NCI-H1092 (cell line): ENCODE results near the gene HOXD3.

Source experiments
- DNase-seq: peaks from one replicate; lab custom pipeline; 2025; lab: John Stamatoyannopoulos, UW

The HOXD3 gene

DNA sequence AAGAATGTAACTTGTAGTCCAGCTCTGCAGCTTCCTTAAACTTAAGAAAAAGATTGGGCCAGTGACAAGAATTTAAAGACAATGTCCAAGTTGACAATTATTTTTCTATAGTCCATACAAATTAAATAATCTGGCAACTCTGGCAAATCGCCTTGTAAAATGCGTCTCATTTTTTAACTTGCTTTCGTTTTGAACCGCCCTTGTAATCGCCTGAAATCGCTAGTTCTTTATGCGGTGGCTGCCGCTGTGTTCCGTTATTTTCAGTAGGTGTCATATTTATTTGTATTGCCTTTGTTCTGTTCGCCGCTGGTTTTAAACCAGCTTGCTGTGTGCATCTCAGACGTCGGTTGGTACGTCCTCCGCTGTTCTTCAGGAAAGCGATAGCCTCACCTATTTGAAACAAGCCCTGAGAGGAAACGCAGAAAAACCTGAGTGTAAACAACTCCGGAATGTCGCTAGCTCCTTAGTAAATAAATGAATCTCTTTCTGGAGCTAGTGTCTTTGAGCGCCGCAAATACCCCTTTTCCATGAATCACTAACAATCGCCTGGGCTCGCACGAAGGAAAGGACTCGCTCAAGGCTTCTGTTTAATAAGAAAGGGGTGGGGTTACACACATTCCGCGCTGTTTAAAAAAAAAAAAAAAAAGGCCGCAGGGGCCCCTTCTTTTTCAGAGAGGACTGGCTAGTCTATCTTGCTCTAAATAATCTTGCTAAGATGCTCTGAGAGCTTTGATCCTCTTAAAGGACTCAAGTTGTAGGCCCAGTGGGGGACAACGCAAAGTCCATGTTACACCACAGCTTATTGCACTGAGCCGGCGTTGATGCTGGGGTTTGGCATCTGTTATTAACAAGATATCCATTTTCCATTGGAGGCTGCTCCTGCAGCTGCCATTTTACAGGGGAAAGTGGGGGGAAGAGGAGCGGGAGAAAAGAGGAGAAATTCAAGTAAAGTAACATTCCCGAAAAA lies 24.6 kb upstream of the HOXD3 start:
- no peak for DNase-seq

DNA sequence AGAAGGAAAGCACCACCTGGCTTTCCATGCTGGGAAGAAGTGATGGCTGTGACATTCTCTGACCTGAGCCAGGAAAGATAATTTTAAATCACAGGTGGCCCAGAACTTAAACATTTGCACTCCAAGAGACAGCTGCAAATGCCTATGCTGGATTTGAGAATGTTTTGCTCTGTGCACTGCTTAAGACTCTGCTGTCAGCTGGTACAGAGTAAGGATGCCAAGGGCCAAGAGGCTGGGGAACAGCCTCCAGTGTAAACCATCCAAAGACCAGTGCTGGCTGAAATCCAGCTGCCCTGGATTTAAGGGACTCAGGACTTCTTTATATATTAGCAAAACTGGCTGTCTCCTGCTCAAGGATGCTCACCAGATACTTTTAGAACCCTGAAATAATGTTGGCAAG lies 23.7 kb upstream of the HOXD3 start:
- no peak for DNase-seq

DNA sequence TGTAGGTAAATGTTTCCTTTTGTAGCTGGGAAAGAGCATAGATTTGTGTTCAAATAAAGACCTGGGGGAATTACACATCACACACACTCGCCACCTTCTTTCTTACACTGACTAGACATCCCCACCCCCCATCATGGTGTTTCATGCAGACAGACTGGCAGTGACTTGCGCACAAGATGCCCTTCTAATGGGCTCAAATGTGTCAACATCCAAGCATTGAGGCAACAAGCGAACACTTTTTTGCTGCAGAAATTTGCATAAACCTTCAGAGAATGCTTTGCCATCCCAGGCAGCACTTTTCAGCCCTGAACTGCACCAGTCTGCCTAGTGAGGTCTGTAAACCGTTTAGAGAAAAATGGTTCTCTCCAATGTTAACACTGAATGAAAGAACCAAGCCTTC lies 23.1 kb upstream of the HOXD3 start:
- no peak for DNase-seq

DNA sequence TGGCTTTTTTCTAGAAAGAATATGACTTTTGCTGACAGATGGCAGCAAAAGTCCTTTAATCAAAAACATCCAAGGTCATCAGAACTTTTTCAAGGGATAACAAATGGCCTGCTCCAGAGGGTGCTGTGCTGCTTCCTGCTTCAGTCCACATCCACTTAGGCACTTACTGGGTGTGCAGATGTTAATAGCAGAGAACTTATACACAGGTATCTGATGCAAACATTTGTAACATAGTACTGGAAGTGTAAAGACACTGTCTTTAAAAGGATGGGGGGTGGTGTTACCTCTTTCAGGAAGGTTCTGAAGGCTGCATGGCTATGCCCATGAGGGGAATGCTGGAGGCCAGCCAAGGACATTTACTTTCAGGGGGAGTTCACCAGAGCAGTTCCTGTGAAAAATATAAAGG lies 22.1 kb upstream of the HOXD3 start:
- no peak for DNase-seq

DNA sequence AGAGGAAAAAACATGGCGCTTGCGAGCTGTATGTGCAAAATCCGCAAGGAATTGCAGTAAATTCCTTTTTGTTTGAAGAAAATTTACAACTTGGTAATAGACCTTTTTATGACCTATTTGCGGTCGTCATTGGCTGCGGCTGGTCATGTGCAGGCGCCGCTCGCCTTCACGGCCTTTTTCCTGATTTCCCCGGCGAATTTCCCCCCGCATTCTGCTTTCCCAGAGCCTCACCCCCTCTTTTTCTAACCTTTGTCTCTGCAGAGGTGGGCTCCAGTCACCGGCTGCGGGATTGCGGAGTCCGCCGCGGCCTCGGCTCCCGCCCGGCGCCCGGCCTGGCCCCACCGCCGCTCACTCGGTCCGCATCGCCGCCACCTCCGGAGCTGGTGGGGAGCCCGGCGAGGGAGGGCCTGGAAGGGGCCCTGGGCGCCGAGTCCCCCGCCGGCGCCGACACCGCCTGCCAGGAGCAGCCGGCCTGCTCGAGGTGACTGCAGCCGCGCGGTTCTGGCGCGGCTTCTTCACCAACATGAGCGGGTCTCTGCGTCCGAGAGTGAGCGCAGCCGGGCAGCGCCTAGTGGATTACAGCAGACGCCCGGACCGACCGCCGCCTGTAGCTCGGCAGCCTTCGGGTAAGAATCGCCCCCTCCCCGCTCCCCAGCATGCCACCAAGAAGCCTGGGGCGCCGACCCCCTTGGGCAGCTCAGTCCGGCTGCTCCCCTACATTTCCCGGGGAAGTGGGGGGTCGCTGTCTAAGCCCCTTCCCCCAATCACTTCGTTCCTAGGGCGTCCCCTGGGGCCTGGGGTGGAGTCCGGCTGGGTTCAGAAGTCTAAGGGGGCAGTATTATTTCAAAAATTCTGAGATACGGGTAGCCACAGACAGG lies 20.5 kb upstream of the HOXD3 start:
- no peak for DNase-seq

DNA sequence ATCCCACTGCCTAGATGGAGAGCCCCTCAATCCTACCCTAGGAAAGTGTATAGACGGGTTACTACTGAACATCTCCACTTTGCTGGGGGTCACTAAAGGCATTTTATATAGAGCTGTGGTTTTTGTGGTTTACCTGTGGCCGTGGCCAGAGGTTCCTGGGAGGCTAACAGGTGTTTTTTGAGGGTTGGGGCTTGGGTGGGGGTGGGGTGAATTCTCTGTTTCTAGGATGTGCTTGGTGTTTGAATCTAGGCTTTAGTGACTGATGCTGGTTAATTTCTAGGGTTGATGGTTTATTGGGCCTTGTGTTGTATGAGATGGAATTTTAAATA lies 19.9 kb upstream of the HOXD3 start:
- DNase-seq = no peak

DNA sequence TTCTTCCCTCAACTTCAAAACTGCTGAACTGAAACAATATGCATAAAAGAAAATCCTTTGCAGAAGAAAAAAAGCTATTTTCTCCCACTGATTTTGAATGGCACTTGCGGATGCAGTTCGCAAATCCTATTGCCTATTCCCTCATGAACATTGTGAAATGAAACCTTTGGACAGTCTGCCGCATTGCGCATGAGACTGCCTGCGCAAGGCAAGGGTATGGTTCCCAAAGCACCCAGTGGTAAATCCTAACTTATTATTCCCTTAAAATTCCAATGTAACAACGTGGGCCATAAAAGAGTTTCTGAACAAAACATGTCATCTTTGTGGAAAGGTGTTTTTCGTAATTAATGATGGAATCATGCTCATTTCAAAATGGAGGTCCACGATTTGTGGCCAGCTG lies 19.2 kb upstream of the HOXD3 start:
- no peak for DNase-seq

DNA sequence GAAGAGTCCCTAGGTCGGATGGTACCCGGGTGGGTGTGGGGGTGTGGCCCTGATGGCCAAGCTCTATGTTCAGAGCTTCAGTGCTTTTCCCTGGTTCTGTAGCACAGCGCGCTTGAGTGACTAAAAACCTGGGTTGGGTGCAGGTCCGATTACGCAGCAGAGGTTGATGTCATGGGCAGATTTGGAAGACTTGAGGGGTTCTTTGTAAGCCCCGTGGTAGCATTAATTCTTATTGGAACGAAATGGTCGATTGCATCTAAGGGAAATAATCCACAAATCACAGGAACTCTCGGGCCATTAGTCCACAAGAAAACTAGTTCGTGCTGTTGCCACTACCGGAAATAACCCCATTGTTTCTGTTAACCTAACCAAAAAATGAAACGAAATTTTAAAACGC lies 18.6 kb upstream of the HOXD3 start:
- DNase-seq = no peak

DNA sequence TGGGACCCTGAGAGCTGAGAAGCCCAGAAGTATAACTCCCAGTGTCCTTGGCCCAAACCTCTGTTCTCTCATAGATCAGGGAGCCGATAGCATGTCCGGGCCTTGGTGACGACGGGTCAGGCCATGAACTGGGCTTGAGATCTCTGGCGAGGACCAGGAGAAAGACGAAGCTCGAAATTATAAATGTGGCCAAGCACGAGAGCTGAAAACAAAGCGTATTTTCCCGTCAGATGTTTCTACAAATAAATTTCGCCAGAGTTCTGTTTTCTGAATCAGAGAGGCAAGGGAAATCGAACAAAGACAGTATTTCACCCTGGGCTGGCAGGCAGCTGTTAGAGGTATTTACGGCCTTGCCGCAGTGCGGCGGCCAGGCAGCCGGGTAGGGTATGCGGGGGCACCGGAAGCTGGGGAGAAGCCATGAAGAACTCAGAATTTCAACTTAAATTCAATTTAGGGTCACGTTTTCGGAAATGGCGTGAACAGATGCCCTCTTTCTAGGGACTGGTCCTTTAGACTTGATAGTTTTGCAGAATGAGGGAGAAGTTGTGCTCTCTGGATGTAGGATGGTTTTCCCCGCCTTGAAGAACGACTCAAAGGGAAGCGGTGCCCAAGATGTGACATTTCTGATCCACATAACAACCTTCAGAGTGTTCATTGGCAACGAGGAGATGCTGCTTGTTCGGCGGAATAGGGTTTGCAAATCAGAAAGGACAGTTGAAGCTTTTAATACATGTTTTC lies 18.0 kb upstream of the HOXD3 start:
- DNase-seq = no peak

DNA sequence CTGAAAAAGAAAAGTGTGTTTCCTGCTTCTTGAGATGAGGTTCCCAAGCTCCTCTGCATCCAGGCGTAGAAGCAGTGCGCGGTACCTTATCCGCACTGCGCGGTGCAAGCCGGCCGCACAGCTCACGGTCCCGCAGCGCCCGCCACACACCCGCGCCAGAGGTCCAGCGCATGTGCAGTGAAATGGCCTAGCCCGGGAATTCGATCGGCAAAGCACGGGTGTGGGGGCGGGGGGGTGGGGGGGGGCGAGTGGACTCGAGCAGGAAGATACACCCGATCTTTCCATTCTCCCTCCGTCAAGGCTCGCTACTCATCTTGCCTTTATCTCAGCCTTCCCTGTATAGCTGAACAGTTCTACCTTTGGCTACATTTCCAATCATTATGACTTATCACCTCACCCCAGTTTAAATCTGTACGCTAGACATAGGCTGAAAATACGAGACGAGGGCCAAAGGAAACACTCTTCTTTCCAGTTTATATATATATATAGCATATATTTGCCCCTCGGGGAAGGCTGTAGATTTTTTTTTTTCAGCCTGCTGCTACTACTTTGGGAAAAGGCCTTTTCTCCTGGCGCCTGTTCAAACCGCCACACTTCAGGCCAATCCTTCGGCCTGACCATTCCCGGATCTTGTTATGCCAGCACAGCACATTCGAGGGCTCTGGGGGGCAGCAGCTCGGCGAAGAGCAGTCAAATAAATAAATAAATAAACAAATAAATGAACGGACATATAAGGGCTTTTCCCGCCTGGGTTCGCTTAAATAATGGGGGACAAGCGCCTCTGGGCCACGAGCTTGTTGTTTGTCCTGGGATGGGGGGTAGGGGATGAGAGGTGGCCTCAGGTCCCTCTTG lies 17.2 kb upstream of the HOXD3 start:
- no peak for DNase-seq

DNA sequence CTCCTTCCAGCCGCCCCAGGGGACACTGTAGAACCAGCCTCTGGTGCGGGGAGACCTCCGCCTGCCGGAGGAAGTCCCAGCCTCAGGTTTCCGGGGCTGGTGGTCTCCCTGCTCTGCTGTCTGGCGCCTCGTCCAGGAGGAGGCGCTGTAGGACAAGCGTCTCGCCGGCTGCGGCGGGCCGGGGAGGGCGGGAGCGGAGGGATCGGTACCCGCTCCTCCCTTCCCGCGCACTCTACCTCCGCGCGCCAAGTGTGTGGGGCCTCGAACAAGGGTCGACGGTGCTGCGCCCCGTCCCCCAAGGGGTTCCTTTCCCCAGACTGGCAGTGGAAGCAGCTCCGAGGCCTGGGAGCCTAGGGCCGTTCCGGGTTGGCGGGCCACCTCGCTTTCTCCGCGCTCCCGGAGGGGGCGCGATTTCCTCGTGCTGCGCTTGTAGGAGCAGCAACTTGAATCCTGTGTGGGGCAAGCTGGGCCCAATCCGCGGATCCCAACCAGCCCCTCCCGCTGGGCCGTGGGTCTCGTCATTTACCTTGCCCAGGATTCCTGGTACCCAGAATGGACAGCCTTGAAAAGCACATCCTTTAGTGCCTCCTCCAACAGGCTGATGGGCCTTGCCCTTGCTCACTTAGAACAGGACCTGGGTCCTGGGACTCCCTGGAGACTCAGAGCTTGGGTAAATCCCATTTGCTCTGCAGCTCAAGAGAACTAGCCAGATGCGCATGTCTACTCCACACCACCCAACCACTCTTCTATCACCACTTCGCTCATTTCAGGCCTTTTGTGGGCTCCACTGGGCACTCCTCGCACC lies 16.4 kb upstream of the HOXD3 start:
- DNase-seq = peak; percentile 72

DNA sequence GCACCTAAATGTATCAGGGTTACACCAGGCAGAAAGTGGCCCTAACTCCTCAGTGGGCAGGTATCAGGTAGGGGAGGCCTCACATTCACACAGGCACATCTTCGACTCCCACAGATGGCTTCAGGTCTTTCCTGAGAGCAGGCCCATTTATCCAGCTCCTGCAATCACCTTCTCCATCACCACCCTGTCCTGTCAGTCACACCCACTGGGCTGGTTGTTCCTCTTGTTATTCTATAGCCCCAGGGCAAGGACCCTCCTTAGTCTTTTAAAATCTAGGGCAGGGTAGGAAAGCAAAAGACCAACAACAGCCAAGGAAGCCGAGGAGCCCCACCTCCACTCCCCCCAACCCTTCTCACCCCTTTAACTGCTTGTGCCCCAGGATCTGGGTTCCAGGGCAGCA lies 14.8 kb upstream of the HOXD3 start:
- DNase-seq = no peak

DNA sequence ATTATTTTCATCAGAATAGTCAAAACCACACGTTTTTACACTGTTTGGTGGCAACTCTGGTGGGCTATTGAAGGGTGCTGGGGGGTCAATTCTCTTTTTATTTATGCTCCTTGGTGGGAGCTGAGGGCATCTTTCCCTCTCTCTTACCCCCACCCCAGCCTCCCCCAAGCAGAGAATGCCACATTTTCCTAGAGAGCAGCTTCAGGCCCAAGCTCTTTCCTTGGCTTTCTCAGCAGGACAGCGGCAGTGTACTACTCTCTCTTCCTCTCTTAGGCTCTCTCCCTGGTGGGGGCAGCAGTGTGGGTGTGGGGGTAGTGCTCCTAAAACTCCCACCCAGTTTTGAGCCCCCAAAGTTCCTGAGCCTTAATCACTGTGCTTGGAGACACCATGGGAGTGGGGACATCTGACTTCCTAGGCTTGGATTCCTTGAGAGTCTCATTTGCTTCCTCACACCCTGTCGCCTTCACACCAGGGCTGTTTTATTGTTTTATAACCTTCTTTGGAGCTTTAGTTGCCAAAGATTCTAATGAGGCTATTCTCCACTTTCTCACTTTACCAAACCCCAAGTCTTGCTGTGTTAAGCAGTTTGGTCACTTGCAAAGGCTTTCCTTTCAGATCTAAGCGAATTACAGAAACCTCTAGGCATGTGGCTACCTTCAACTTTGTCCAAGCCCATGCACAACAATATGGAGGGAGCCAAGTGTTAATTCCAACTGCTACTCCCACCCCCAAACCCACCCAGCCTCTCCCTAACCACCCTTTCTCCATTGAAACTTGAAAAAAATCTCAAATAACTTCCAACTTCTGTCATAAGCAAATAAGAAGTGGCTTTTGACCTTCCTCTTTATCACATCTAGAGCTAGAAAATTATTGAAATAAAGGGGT lies 11.8 kb upstream of the HOXD3 start:
- DNase-seq = no peak

DNA sequence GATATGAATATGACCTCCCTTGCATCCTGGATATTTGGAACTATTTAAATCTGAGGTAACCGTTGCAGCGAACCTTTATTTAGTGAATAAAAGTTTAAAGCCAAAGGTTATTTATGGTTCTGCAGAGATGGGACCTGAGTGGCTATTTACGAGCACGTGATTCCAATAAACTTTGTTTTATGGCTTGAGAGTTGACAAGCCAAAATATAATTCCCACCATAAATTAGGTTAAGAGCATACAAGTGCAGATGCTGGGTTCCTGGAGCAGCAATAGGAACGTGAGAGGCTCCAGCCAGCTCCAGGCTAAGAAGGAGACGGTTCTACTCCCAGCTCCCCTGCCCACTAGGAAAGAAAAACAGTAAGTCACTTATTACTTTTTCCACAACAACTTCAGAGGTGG lies 11.0 kb upstream of the HOXD3 start:
- no peak for DNase-seq

DNA sequence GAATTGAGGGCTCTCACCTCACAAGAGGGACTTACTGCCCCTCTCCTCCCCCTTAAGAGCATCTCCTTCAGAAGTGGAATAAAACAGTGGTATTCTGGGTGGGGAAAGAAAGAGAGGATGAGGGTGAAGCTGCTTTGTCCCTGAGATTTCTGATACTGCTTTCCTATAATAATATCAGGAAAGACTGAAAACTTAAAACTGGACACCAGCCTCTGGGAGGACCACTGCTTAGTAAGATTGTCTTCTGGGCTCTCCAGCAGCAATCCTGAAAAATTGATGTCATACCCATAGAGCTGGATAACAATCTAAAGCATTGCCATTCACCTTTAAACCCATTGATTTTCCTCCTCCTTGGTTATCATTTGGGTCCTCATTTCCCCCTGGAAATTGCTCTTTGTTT lies 10.5 kb upstream of the HOXD3 start:
- DNase-seq = no peak

DNA sequence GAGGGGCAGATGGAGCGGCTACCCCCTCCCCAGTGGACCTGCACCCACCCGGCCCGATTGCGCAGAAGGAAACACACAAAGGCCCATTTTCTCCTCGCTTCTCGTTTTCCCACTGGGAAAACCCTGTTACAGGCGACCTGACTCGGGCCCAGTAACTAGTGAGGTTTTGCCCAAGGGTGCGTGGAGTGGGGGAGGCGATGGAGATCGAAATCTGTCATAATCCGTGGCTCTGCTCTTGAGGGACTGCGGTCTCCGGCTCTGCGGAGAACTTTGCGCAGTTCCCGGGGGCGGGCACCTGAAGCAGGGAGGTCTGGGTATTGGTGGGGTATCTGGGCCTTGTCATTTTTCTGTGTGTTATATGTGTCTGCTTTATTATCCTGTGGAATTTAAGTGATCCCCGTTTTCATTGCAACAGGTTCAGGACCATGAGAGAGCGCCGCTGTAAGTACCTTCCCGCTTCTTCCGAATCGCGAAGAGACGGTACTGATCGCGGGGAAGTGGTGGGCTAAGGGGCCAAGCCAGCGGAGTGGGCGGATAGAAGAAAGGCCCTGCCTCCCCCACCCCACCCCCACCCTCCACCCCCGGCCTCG lies 9.8 kb upstream of the HOXD3 start:
- no peak for DNase-seq

DNA sequence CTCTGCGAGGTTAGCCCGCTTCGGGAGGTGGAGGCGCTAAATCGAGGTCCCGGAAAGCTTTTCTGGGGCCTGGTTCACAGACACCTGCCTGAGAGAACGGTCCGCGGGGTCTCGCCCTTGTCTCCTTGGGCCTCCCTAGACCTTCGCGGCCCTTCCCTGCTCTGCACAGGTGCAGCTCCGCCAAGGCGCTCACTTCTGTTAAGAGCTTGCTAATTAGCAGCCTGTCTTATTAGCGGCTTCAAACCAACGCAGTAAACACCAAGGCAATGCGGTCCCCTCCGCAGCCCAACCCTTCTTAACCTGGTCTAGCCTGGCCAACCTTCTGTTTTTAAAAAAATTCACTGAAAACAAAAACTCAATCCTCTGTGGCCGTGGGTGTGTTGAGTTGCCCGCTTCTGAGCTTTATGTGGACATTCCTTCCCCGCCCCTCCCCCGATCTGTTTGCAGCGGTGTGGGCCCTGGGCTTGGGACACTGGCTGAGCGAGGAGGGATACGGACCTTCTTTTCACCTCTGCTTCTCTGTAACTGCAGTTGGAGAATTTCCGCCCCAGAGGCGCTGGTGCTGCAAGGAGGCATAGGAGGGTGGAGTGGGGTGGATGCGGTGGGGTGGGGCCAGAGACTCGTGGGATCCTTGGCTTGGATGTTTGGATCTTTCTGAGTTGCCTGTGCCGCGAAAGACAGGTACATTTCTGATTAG lies 9.2 kb upstream of the HOXD3 start:
- no peak for DNase-seq

DNA sequence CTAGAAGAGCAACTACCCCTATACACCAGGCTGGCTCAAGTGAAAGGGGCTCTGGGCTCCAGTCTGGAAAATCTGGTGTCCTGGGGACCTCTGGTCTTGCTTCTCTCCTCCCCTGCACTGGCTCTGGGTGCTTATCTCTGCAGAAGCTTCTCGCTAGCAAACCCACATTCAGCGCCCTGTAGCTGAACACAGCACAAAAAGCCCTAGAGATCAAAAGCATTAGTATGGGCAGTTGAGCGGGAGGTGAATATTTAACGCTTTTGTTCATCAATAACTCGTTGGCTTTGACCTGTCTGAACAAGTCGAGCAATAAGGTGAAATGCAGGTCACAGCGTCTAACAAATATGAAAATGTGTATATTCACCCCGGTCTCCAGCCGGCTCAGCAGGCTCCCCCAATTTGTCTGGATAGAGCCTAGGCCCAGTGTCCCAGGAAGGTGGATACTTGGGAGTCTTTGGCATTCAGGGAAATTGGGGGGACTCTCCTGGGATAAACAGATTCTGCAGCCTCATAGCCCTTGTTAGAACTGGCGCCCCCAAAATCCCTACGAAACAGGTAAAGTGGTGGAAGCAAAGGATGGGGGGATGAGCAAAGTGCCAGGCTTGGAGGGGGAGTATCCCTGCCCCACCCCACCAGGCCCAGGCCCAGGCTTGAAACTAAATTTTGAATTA lies 8.2 kb upstream of the HOXD3 start:
- DNase-seq = no peak
